HCT116 (cell line): Measurements from ENCODE around the gene MAS1. TPM values are rescaled to one million over a fixed set of nuclear protein-coding genes. Genes with fewer than 3 reads are reported as not detected.

ENCODE experiments used
- ATAC-seq: fragments of 200-7000 bp; cut with Tn5 transposase; 2 replicates; pipeline ENCODE4 v1.9.1; 2020; ENCODE audit warnings: mild to moderate bottlenecking, moderate library complexity
- BruUV-seq: library from RNA; stranded (reverse); fragments of 400-500 nt; replicated peaks from 2 replicates; lab custom pipeline; 2021; lab: Mats Ljungman, UMichigan
- CTCF ChIA-PET: fragments of 300-600 bp; sonication (Branson Sonifier 250); formaldehyde crosslinking; loops from one replicate; lab custom pipeline; 2021; ENCODE audit warnings: antibody characterized with exemption; lab: Charles Lee
- POLR2A ChIA-PET: fragments of 300-600, 350-600 bp; sonication (Branson Sonifier 250); formaldehyde crosslinking; loops from one replicate; lab custom pipeline; 2021; ENCODE audit warnings: antibody characterized with exemption; lab: Charles Lee
- RAD21 ChIA-PET, 2 experiments: fragments of 300-600 bp; sonication (Branson Sonifier 250); formaldehyde crosslinking; loops; one replicate each; lab custom pipeline; 2023; ENCODE audit warnings: low total read pairs in 2 of 2; ENCODE audit not compliant: uncharacterized antibody in 2 of 2, unreplicated experiment in 2 of 2, low non-redundant PET in 1 of 2; lab: Charles Lee
- DNase-seq: peaks from one replicate; pipeline ENCODE4 v3.0.0-alpha.2; 2010; ENCODE audit warnings: low read depth, low spot score
- H2AFZ ChIP-seq: fragments of 200-600 bp; shearing (Covaris generic), sonication (generic); 2 replicates; pipeline ENCODE4 v1.6.1; 2017; ENCODE audit warnings: low read depth, mixed run types, mixed read lengths, antibody characterized with exemption, low read length; ENCODE audit not compliant: poor library complexity, severe bottlenecking
- H3K27ac ChIP-seq: 2 replicates; pipeline ENCODE4 v1.5.1; 2012; ENCODE audit warnings: low read depth, low read length
- H3K27me3 ChIP-seq: fragments of 200-600 bp; sonication (generic); 2 replicates; pipeline ENCODE4 v1.6.1; 2016; ENCODE audit warnings: mixed run types, low read length, mixed read lengths; ENCODE audit not compliant: insufficient read depth
- H3K36me3 ChIP-seq, 2 experiments: fragments of 200-500 bp in 1 of 2; fragments of 200-600 bp in 1 of 2; sonication (Bioruptor generic) in 1 of 2; sonication (generic) in 1 of 2; 2 replicates each; pipeline versions ENCODE4 v1.5.1 to v1.6.1; 2014 to 2016; ENCODE audit warnings: low read length in 2 of 2, inconsistent platforms in 1 of 2, mixed read lengths in 1 of 2, mixed run types in 1 of 2; ENCODE audit not compliant: insufficient read depth in 2 of 2, control insufficient read depth in 1 of 2
- H3K4me1 ChIP-seq, 2 experiments: fragments of 200-600 bp in 1 of 2; sonication (generic) in 1 of 2; 2 replicates each; pipeline versions ENCODE4 v1.5.1 to v1.6.1; 2012 to 2017; ENCODE audit warnings: low read length in 2 of 2, inconsistent platforms in 1 of 2, mild to moderate bottlenecking in 1 of 2, mixed read lengths in 1 of 2, mixed run types in 1 of 2, moderate library complexity in 1 of 2; ENCODE audit not compliant: insufficient read depth in 2 of 2, control insufficient read depth in 1 of 2
- H3K4me2 ChIP-seq: fragments of 200-600 bp; sonication (generic); 2 replicates; pipeline ENCODE4 v1.6.1; 2017; ENCODE audit warnings: mixed run types, low read length, mixed read lengths
- H3K4me3 ChIP-seq, 2 experiments: fragments of 200-600 bp in 1 of 2; sonication (generic) in 1 of 2; replicated peaks in 1 of 2; 2 replicates each; pipeline ENCODE4 v1.5.1; 2011 to 2016; ENCODE audit warnings: low read length in 2 of 2, control low read depth in 1 of 2, low read depth in 1 of 2, mild to moderate bottlenecking in 1 of 2, mixed read lengths in 1 of 2, mixed run types in 1 of 2
- H3K79me2 ChIP-seq: fragments of 200-600 bp; sonication (generic); 2 replicates; pipeline ENCODE4 v1.6.1; 2017; ENCODE audit warnings: mild to moderate bottlenecking, mixed run types, low read length, moderate library complexity, mixed read lengths; ENCODE audit not compliant: insufficient read depth
- H3K9ac ChIP-seq: fragments of 200-600 bp; sonication (generic); 2 replicates; pipeline ENCODE4 v1.6.1; 2016; ENCODE audit warnings: low read length, mixed read lengths
- H3K9me2 ChIP-seq: fragments of 200-600 bp; sonication (generic), shearing (Covaris generic); 2 replicates; pipeline ENCODE4 v1.6.1; 2017; ENCODE audit warnings: mixed run types, mild to moderate bottlenecking, moderate library complexity; ENCODE audit not compliant: insufficient read depth
- H3K9me3 ChIP-seq, 2 experiments: fragments of 200-500 bp in 1 of 2; fragments of 200-600 bp in 1 of 2; sonication (Bioruptor generic) in 1 of 2; sonication (generic) in 1 of 2; 2 replicates each; pipeline ENCODE4 v1.6.1; 2014 to 2017; ENCODE audit warnings: low read length in 2 of 2, mixed read lengths in 2 of 2, inconsistent platforms in 1 of 2, low read depth in 1 of 2, mild to moderate bottlenecking in 1 of 2, mixed run types in 1 of 2, moderate library complexity in 1 of 2; ENCODE audit not compliant: control insufficient read depth in 1 of 2, insufficient read depth in 1 of 2
- H4K20me1 ChIP-seq: fragments of 200-600 bp; sonication (generic), shearing (Covaris generic); 2 replicates; pipeline ENCODE4 v1.6.1; 2017; ENCODE audit warnings: mixed run types, mild to moderate bottlenecking, moderate library complexity; ENCODE audit not compliant: insufficient read depth
- JUND ChIP-seq: IDR thresholded peaks from 2 replicates; pipeline ENCODE4 v1.6.1; 2012
- TCF7L2 ChIP-seq: IDR thresholded peaks from 2 replicates; pipeline ENCODE4 v1.7.0; 2011; ENCODE audit warnings: borderline replicate concordance, inconsistent platforms; ENCODE audit not compliant: insufficient read depth, insufficient read length; ENCODE audit errors: extremely low read depth
- YY1 ChIP-seq: IDR thresholded peaks from 2 replicates; pipeline ENCODE4 v1.6.1; 2011; ENCODE audit warnings: low read length, low read depth, moderate library complexity, mild to moderate bottlenecking; ENCODE audit not compliant: insufficient replicate concordance; ENCODE audit errors: extremely low read depth
- ZFX ChIP-seq: fragments of 450-650 bp; IDR thresholded peaks from 2 replicates; pipeline ENCODE4 v1.6.1; 2017
- intact Hi-C: fragments of 100-400 bp; cut with micrococcal nuclease; formaldehyde crosslinking; loops from 2 replicates; pipeline ENCODE4 v1.10.0; 2022
- total RNA-seq: library from RNA; stranded (reverse); gene quantifications from one replicate; pipeline ENCODE4 v1.2.1, GENCODE V29; 2021; ENCODE audit not compliant: unreplicated experiment
- TF ChIP-seq, protein P1 (sequence below), 3 experiments: fragments of 200-600 bp in 1 of 3; sonication (generic) in 1 of 3; IDR thresholded peaks in 2 of 3; conservative IDR thresholded peaks in 1 of 3; 2 replicates each; pipeline ENCODE4 v1.5.1; 2012 to 2017; ENCODE audit warnings: low read depth in 2 of 3, low read length in 2 of 3, antibody characterized with exemption in 1 of 3, borderline replicate concordance in 1 of 3, control low read depth in 1 of 3, mild to moderate bottlenecking in 1 of 3, mixed read lengths in 1 of 3, mixed run types in 1 of 3, moderate library complexity in 1 of 3; ENCODE audit not compliant: insufficient read depth in 1 of 3
- TF ChIP-seq, protein P2 (sequence below): IDR thresholded peaks from 2 replicates; pipeline ENCODE4 v1.6.1; 2012
- TF ChIP-seq, protein P3 (sequence below): IDR thresholded peaks from 2 replicates; pipeline ENCODE4 v1.6.1; 2011; ENCODE audit warnings: mild to moderate bottlenecking, low read length, moderate library complexity; ENCODE audit not compliant: insufficient replicate concordance; ENCODE audit errors: extremely low read depth

Gene MAS1
- total RNA-seq, 1 experiment from 2014 or later = not detected

DNA sequence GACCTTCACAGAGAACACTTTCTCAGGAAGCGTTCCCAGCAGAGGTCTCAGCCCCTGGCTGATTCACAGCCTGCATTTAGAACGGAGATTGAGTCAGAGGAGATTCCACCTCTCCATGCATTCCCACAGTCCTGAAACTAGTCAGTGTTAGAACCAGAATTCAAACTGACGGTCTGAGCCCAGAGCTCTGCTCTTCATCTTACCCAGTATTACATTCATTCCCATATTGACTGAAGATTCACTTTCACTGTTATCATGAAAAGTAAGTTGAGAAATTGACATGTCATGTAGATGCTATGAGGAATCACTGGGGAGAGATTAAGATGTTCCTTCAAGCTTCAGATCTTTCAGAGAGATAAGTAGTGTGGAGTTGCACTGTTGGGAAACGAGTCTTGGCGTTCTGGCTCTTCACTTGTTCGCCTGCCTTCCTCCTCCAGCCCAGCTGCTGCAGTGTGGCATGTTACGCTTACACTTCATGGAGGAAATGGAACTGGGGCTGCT is 28.3 kb downstream of the MAS1 start:
- ChIA-PET RAD21 (no interaction called here), POLR2A (no interaction called here), CTCF (no interaction called here)
- H3K79me2 ChIP-seq = no peaks in the 10 kb centered on the region
- H2AFZ ChIP-seq = no peak overlapping the region
- DNase-seq (no peak), ATAC-seq (no peak)
- no peak for TF ChIP-seq TCF7L2
- TF ChIP-seq ZFX = no peak
- no peak for TF ChIP-seq JUND
- TF ChIP-seq, protein P1, sequence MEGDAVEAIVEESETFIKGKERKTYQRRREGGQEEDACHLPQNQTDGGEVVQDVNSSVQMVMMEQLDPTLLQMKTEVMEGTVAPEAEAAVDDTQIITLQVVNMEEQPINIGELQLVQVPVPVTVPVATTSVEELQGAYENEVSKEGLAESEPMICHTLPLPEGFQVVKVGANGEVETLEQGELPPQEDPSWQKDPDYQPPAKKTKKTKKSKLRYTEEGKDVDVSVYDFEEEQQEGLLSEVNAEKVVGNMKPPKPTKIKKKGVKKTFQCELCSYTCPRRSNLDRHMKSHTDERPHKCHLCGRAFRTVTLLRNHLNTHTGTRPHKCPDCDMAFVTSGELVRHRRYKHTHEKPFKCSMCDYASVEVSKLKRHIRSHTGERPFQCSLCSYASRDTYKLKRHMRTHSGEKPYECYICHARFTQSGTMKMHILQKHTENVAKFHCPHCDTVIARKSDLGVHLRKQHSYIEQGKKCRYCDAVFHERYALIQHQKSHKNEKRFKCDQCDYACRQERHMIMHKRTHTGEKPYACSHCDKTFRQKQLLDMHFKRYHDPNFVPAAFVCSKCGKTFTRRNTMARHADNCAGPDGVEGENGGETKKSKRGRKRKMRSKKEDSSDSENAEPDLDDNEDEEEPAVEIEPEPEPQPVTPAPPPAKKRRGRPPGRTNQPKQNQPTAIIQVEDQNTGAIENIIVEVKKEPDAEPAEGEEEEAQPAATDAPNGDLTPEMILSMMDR (IDR thresholded peaks at IDR 0.05 in 2 of 3, conservative IDR thresholded peaks at IDR 0.05 in 1 of 3; ENCODE audit: borderline replicate concordance in 1 of 3, insufficient read depth in 1 of 3, low read depth in 2 of 3, low read length in 2 of 3) = no peak
- TF ChIP-seq YY1 = no peak
- TF ChIP-seq, protein P2, sequence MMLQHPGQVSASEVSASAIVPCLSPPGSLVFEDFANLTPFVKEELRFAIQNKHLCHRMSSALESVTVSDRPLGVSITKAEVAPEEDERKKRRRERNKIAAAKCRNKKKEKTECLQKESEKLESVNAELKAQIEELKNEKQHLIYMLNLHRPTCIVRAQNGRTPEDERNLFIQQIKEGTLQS = no peak
- TF ChIP-seq, protein P3, sequence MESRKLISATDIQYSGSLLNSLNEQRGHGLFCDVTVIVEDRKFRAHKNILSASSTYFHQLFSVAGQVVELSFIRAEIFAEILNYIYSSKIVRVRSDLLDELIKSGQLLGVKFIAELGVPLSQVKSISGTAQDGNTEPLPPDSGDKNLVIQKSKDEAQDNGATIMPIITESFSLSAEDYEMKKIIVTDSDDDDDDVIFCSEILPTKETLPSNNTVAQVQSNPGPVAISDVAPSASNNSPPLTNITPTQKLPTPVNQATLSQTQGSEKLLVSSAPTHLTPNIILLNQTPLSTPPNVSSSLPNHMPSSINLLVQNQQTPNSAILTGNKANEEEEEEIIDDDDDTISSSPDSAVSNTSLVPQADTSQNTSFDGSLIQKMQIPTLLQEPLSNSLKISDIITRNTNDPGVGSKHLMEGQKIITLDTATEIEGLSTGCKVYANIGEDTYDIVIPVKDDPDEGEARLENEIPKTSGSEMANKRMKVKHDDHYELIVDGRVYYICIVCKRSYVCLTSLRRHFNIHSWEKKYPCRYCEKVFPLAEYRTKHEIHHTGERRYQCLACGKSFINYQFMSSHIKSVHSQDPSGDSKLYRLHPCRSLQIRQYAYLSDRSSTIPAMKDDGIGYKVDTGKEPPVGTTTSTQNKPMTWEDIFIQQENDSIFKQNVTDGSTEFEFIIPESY = no peak
- no peaks in the 10 kb centered on the region for H4K20me1 ChIP-seq
- H3K4me2 ChIP-seq = no peak overlapping the region
- no peak overlapping the region for H3K4me3 ChIP-seq
- no peaks in the 10 kb centered on the region for H3K36me3 ChIP-seq
- no peaks in the 10 kb centered on the region for H3K4me1 ChIP-seq
- intact Hi-C loops = no loop called here
- H3K9me3 ChIP-seq = no peaks in the 10 kb centered on the region
- H3K9me2 ChIP-seq = no peaks in the 10 kb centered on the region
- no TSS peak for BruUV-seq
- H3K9ac ChIP-seq = no peak overlapping the region
- no peaks in the 10 kb centered on the region for H3K27me3 ChIP-seq
- H3K27ac ChIP-seq = no peak overlapping the region
